Breast epithelium (tissue), 4 donors: ENCODE data around the gene RASAL3. TPM values are rescaled to one million over a fixed set of nuclear protein-coding genes. Genes with fewer than 3 reads are reported as not detected.

Experiments used
- DNase-seq, 2 donors: peaks; one replicate each; pipeline ENCODE4 v3.0.0-alpha.2; 2019; ENCODE audit warnings: low spot score in 2 of 2
- H3K27ac ChIP-seq, 2 donors: fragments of 200-600 bp; sonication (generic) in 1 of 2; one replicate each; pipeline ENCODE4 v1.5.1; 2016 to 2019; ENCODE audit warnings: mild to moderate bottlenecking in 1 of 2
- H3K27me3 ChIP-seq, 2 donors: fragments of 200-600 bp; sonication (generic) in 1 of 2; one replicate each; pipeline versions ENCODE4 v1.5.1 to v1.6.0; 2017 to 2019; ENCODE audit warnings: control low read depth in 1 of 2, mild to moderate bottlenecking in 1 of 2
- H3K36me3 ChIP-seq: fragments of 200-600 bp; one replicate; pipeline ENCODE4 v1.5.1; 2019
- H3K4me1 ChIP-seq, 2 donors: fragments of 200-600 bp; sonication (generic); one replicate each; pipeline ENCODE4 v1.5.1; 2016 to 2019; ENCODE audit warnings: control low read depth in 1 of 2
- H3K4me3 ChIP-seq, 3 donors: fragments of 200-600 bp; sonication (generic); 1 replicate in 2 of 3; 2 replicates in 1 of 3; pipeline ENCODE4 v1.5.1; 2016 to 2019; ENCODE audit warnings: mild to moderate bottlenecking in 3 of 3, moderate library complexity in 2 of 3
- H3K9me3 ChIP-seq, 2 donors: fragments of 200-600 bp; sonication (generic) in 1 of 2; one replicate each; pipeline ENCODE4 v1.5.1; 2016 to 2019; ENCODE audit warnings: control low read depth in 1 of 2
- POLR2A ChIP-seq: fragments of 450-650 bp; IDR thresholded peaks from one replicate; pipeline ENCODE4 v1.6.1; 2016; ENCODE audit warnings: antibody characterized with exemption, mild to moderate bottlenecking, moderate library complexity
- POLR2AphosphoS5 ChIP-seq, 3 donors: sonication (generic); formaldehyde crosslinking; IDR thresholded peaks; one replicate each; pipeline ENCODE4 v1.6.1; 2017; ENCODE audit warnings: antibody characterized with exemption in 3 of 3
- intact Hi-C: fragments of 100-400 bp; cut with DNase I; formaldehyde crosslinking; loops from one replicate; pipeline ENCODE4 v1.15.1; 2023; ENCODE audit warnings: low total_unique reads
- total RNA-seq, 3 donors: library from RNA; depleted of rRNA; stranded (reverse); fragments of >200 nt; gene quantifications; one replicate each; pipeline ENCODE4 v1.1.0, GENCODE V29; 2016
- TF ChIP-seq, protein P1 (sequence below), 3 donors: fragments of 450-650 bp; IDR thresholded peaks; one replicate each; pipeline ENCODE4 v1.5.1; 2016 to 2017; ENCODE audit warnings: antibody characterized with exemption in 3 of 3, mild to moderate bottlenecking in 3 of 3, moderate library complexity in 3 of 3

RASAL3 gene
- total RNA-seq, 3 donors from 2014 or later: 1.8 to 5.9 (median 3.4) TPM

DNA sequence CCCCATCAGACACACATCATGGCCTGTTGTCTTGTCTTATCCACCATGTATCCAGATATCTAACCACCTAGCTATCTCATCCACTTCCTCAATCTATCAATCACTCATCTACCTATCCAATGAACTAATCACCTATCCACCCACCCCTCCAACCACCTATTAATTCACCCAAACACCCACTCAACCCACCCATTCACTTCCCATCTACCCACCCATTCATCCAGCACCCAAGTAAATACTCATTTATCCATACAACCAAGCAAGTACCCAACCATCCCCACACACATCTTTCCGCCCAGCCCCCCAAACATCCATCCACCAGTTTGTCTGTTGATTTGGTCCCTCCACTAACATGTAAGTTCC, 13.8 kb downstream of the RASAL3 start:
- H3K9me3 ChIP-seq: no peaks in the 10 kb centered on the region
- no peak for DNase-seq
- no peak overlapping the region for H3K4me3 ChIP-seq
- TF ChIP-seq POLR2AphosphoS5 (IDR thresholded peaks at IDR 0.05) (no peak), POLR2A (no peak)
- TF ChIP-seq, protein P1, sequence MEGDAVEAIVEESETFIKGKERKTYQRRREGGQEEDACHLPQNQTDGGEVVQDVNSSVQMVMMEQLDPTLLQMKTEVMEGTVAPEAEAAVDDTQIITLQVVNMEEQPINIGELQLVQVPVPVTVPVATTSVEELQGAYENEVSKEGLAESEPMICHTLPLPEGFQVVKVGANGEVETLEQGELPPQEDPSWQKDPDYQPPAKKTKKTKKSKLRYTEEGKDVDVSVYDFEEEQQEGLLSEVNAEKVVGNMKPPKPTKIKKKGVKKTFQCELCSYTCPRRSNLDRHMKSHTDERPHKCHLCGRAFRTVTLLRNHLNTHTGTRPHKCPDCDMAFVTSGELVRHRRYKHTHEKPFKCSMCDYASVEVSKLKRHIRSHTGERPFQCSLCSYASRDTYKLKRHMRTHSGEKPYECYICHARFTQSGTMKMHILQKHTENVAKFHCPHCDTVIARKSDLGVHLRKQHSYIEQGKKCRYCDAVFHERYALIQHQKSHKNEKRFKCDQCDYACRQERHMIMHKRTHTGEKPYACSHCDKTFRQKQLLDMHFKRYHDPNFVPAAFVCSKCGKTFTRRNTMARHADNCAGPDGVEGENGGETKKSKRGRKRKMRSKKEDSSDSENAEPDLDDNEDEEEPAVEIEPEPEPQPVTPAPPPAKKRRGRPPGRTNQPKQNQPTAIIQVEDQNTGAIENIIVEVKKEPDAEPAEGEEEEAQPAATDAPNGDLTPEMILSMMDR (IDR thresholded peaks at IDR 0.05): no peak
- H3K27ac ChIP-seq: peak overlapping the region; percentile 77 to 90
- intact Hi-C loops: no loop called here
- H3K4me1 ChIP-seq: no peaks in the 10 kb centered on the region
- peaks cover 0 to 15% of the 10 kb centered on the region in 2 donors for H3K27me3 ChIP-seq
- H3K36me3 ChIP-seq: no peaks in the 10 kb centered on the region

DNA sequence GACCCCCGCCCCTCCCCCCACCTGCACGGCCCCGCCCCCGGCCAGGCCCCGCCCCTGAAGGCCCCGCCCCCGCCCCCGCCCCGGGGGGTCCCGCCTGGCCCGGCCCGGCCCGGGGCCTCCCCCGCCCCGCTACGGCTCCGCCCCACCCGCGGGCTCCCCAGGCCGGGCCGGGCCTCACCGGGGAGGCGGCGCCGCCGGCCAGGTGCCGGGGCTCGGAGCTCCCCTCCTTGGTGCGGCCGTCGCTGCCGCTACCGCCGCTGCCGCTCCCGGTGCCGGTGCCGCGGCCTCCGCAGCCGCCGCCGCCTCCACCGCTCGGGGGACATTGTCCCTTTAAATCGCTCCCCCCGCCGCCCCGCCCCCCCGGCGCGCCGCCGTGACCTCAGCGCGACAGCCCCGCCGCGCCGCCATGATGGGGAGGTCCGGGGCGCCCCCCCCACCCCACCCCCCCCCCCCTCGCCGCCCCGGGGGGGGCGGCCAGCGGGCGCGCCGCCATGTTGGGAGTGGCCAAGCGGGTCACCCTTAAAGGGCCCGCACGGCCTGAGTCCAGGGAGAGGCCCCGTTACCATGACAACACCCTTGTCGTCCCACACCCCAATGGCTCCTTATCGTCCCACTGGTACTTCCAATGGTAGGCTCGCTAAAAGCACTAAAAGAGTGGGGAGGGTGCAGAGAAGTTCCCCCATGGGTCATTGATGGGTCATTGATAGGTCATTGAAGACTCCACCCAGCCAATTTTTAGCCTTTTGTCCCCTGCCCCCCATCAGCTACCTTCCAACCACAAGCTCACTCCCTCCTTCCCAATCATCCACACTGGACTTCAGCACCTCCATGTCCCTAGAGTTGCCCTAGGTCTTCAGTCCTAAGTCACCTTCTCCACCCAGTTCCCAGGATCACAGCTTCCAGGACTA, 14.5 kb downstream of the RASAL3 start, which contains the start of gene WIZ:
Gene WIZ (minus strand): TSS at position 337 of the 908 bp plus-strand sequence. CDS start 1,649 bp downstream, outside the sequence.
- Histone ChIP-seq H3K36me3 (no peaks in the 10 kb centered on the region), H3K9me3 (no peaks in the 10 kb centered on the region), H3K27ac (peak within 1 kb of the TSS; percentile 77 to 90), H3K27me3 (peaks cover 0 to 9% of the 10 kb centered on the region in 2 donors), H3K4me1 (no peaks in the 10 kb centered on the region), H3K4me3 (peak within 1 kb of the TSS; percentile 67 to 94 (median 76))
- intact Hi-C loops: no loop called here
- peak; percentile 79 to 86 for DNase-seq
- no peak for TF ChIP-seq POLR2AphosphoS5 (IDR thresholded peaks at IDR 0.05)
- TF ChIP-seq, protein P1 (IDR thresholded peaks at IDR 0.05): no peak
- no peak for TF ChIP-seq POLR2A

DNA sequence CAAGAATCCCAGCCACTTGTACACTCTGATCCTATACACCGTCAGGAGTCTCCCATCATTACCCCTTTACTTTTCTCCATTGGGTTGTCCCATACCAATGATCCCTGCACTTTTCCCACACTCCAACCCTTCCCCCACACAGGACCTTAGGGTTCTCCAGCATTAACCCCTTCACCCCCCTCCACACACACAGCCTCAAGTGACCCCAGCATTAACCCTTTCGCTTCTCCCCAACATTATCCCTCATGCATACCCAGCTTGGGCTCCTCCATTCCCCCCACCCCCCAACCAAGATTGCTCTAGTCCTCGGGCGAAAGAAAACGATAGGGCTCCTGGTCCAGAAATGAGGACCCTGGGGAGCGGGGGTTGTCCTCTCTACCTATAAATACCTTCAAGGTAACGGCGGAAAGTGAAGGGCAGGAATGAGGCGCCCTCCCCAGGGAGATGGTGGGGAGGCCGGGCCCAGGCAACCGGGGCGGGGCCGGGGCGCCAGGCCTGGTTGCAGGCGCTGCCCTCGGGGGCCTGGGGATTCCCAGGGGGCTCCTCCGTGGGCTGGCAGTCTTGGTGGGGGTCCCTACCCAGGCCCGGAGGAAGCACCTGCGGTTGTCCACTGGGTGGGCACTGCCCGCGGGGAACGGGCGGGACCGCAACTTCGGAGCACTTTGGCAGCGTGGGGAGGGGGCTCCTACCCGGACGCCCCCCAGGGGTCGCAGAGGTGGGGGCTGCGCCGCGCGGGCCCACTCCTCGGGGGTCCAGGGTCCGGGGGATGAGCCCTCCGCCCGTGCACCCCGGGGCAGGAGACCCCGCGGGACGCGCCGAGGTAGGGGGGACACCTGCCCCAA, 15.3 kb downstream of the RASAL3 start:
- Histone ChIP-seq H3K36me3 (no peaks in the 10 kb centered on the region), H3K9me3 (no peaks in the 10 kb centered on the region), H3K4me3 (peak overlapping the region; percentile 67 to 94 (median 76)), H3K4me1 (no peaks in the 10 kb centered on the region), H3K27ac (peak overlapping the region; percentile 60 to 90), H3K27me3 (peaks cover 0 to 2% of the 10 kb centered on the region in 2 donors)
- intact Hi-C loops: no loop called here
- TF ChIP-seq POLR2AphosphoS5 (IDR thresholded peaks at IDR 0.05) (no peak), POLR2A (no peak)
- TF ChIP-seq, protein P1 (IDR thresholded peaks at IDR 0.05): no peak
- DNase-seq: no peak

DNA sequence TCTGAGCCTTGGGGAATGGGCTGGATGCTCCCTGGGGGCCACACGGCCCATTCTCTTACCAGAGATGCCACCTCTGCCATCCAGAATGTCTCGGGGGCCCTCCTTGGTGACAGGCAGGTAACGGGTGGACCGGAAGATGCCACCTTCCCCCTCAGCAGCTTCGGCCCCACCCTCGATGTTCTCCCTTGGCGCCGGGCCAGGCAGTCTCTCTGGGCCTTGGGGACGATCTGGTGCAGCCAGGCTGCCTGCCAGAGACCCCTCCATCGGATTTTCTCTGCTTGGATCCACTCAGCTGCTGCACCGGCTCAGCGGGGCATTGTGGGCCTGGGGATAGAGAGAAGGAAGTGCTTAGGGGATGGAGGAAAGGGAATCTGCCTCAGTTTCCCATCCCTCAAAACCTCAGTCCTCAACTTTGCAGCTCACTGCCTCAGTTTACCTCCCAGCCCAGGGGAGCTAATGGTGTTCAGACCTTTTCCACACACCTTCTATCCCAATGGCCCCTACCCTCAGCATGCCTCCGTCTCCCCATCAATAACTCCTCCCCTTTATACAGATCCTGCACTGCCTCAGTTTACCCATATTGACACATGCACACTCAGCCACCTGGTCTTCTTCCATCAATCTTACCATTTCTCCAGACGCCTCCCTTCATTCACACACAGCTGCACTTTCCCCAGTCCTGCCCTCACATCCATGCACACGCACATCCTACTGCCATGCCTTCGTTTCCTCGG, 16.1 kb downstream of the RASAL3 start:
- H3K4me3 ChIP-seq: no peak overlapping the region
- H3K4me1 ChIP-seq: no peaks in the 10 kb centered on the region
- no peak for DNase-seq
- peak overlapping the region in 1 of 2 donors; percentile 90 for H3K27ac ChIP-seq
- H3K36me3 ChIP-seq: no peaks in the 10 kb centered on the region
- TF ChIP-seq, protein P1 (IDR thresholded peaks at IDR 0.05): no peak
- no peak for TF ChIP-seq POLR2A
- no peak for TF ChIP-seq POLR2AphosphoS5 (IDR thresholded peaks at IDR 0.05)
- H3K9me3 ChIP-seq: no peaks in the 10 kb centered on the region
- intact Hi-C loops: no loop called here
- H3K27me3 ChIP-seq: no peaks in the 10 kb centered on the region
